Fibroblast of the conjunctiva (primary cell): ENCODE measurements around the gene FOXP1.

ENCODE experiments used
- DNase-seq: peaks from one replicate; pipeline ENCODE4 v3.0.0-alpha.2; 2010; ENCODE audit warnings: low read depth

The FOXP1 gene

GRCh38 chr3:71428841-71429596, 154.5 kb downstream of the FOXP1 start:
- DNase-seq = no peak

GRCh38 chr3:71425491-71426071, 157.9 kb downstream of the FOXP1 start:
- no peak for DNase-seq

- DNase-seq = no peak
Observed at GRCh38 chr3:71423151-71423906, 160.2 kb downstream of the FOXP1 start.

GRCh38 chr3:71421820-71422566, 161.5 kb downstream of the FOXP1 start:
- no peak for DNase-seq

- no peak for DNase-seq
Observed at GRCh38 chr3:71421475-71421819, 162.1 kb downstream of the FOXP1 start.

- DNase-seq = no peak
Observed at GRCh38 chr3:71419369-71419768, 164.2 kb downstream of the FOXP1 start.

- no peak for DNase-seq
Observed at GRCh38 chr3:71417791-71418190, 165.7 kb downstream of the FOXP1 start.

GRCh38 chr3:71416876-71417275, 166.7 kb downstream of the FOXP1 start:
- no peak for DNase-seq

- no peak for DNase-seq
Observed at GRCh38 chr3:71415681-71416122, 167.8 kb downstream of the FOXP1 start.

- DNase-seq = no peak
Observed at GRCh38 chr3:71414189-71414927, 169.2 kb downstream of the FOXP1 start.

GRCh38 chr3:71413572-71413971, 170.0 kb downstream of the FOXP1 start:
- DNase-seq = no peak

GRCh38 chr3:71409352-71409751, 174.2 kb downstream of the FOXP1 start:
- DNase-seq = no peak

GRCh38 chr3:71408903-71409302, 174.6 kb downstream of the FOXP1 start:
- no peak for DNase-seq

GRCh38 chr3:71407823-71408222, 175.7 kb downstream of the FOXP1 start:
- no peak for DNase-seq

GRCh38 chr3:71406972-71407810, 176.3 kb downstream of the FOXP1 start:
- DNase-seq = no peak

- DNase-seq = no peak
Observed at GRCh38 chr3:71402911-71403310, 180.6 kb downstream of the FOXP1 start.

GRCh38 chr3:71402280-71402679, 181.2 kb downstream of the FOXP1 start:
- DNase-seq = no peak

- no peak for DNase-seq
Observed at GRCh38 chr3:71401695-71402231, 181.8 kb downstream of the FOXP1 start.

- no peak for DNase-seq
Observed at GRCh38 chr3:71400986-71401451, 182.5 kb downstream of the FOXP1 start.

- DNase-seq = no peak
Observed at GRCh38 chr3:71399478-71399877, 184.1 kb downstream of the FOXP1 start.
